ENCODE results near the gene TRIO. TPM values are rescaled to one million over a fixed set of nuclear protein-coding genes. Genes with fewer than 3 reads are reported as not detected.

Gene TRIO
- total RNA-seq, 2 donors from 2014 or later: 181 to 202 TPM

- intact Hi-C loops (cut with DNase I): loop anchor here in 1 of 2 donors (2.0 kb wide), 1 partner anchor 128 kb away; no protein-coding TSS in a partner anchor
- no peak for DNase-seq (ENCODE audit: low spot score)
Measured at GRCh38 chr5:14142202-14142826, 828 bp upstream of the TRIO start.

DNA sequence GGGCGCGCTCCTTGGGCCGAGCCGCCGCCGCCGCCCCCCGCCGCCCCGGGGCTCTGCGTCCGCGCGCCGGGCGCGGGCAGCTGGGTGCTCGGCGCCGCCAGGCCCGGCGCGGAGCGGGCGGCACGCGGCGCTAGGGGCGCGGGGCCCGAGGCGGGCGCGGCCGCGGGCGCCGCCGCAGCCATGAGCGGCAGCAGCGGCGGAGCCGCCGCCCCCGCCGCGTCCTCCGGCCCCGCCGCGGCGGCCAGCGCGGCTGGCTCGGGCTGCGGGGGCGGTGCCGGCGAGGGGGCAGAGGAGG is 351 bp downstream of the TRIO start:
- no peak for DNase-seq (ENCODE audit: low spot score)
- intact Hi-C loops (cut with DNase I): loop anchor here in 1 of 2 donors (2.0 kb wide), 1 partner anchor 127 kb away; no protein-coding TSS in a partner anchor

DNA sequence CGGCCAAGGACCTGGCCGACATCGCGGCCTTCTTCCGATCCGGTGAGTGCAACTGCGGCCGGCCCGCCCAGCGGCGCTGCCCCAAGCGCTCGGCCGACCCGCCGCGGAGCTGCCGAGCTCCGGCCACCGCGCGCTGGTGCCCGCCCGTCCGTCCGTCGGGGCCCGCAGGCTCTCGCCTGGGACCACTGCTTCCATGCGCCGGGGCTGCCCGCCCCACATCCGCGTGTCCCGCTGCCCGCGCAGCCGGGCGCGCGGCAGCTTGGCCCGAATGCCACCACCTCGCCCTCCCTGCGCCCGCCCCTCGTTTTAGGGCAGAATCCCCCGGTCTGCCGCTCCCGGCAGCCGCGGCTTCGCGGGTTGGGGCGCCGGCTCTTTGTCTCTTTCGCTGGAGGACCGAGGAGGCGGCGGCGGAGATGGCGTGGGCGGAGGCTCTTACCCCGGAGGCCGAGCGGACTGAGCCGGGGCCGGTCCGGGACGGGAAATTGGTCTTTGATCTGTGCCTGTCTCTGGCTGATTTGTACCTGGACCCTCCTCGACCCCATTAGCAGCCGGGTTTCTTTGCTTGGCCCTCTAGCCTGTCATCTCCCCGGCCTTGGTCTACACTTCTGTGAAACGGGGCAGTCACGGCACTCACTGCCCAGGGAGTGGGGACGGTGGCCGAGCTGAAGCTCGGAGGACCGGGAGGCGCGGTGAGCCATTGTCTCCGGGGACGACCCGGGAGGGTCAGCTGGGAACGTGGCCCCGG is 871 bp downstream of the TRIO start:
- DNase-seq (ENCODE audit: low spot score): peak; percentile 91
- intact Hi-C loops (cut with DNase I): loop anchor here in 1 of 2 donors (2.0 kb wide), 1 partner anchor 127 kb away; no protein-coding TSS in a partner anchor

GRCh38 chr5:14144586-14145434 is 1.7 kb downstream of the TRIO start:
- DNase-seq (ENCODE audit: low spot score): peak; percentile 87
- intact Hi-C loops (cut with DNase I): loop anchor here (5.0 kb wide), 2 partner anchors 37 to 457 kb away; no protein-coding TSS in a partner anchor

GRCh38 chr5:14145435-14146334 is 2.5 kb downstream of the TRIO start:
- no peak for DNase-seq (ENCODE audit: low spot score)
- intact Hi-C loops (cut with DNase I): loop anchor here (5.0 kb wide), 2 partner anchors 37 to 457 kb away; no protein-coding TSS in a partner anchor

DNA sequence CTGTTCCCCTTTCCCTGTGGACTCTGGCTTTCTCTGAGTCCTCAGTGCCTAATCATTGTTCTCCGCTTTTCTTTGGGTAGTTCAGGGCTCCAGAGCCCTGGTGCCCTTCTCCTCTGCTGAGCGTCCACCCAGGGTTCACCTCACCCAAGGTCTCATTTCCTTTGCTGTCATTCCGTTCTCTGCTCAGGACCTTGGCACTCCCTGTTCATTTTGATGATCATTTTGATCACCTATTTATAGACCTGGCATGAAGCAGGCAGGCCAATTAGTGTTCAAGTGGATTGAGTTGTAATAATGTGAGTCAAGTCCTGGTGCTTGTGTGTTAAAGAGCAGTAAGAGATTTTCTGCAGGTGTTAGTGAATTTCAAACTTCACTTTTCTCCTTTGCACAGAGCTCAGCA is 3.6 kb downstream of the TRIO start:
- intact Hi-C loops (cut with DNase I): loop anchor here (5.0 kb wide), 2 partner anchors 36 to 456 kb away; no protein-coding TSS in a partner anchor

GRCh38 chr5:14147210-14147609 is 4.1 kb downstream of the TRIO start:
- no peak for DNase-seq (ENCODE audit: low spot score)
- intact Hi-C loops (cut with DNase I): loop anchor here (5.0 kb wide), 2 partner anchors 35 to 455 kb away; no protein-coding TSS in a partner anchor

More for the DNA sequence above, 3.6 kb downstream of the TRIO start:
- no peak for DNase-seq (ENCODE audit: low spot score)

DNA sequence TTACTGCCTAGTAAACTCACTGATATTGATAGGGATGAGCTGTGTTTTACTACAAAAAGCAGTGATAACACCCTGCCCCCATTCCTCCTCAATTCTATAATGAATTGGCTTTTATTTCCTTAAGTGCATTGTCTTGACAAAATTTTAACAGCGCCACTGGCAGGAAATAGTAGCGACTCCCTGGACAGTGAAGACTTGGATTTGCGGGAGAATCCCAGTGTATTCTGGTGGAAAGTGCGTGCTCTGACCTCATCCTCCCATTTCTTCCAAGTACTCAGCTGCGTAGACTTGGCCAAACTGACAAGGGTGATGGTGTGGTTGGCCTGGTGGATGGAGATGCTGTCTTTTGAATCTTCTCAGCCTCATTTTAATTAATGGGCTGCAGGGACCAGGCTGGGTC is 5.3 kb downstream of the TRIO start:
- no peak for DNase-seq (ENCODE audit: low spot score)
- intact Hi-C loops (cut with DNase I): loop anchor here (5.0 kb wide), 2 partner anchors 34 to 454 kb away; no protein-coding TSS in a partner anchor

DNA sequence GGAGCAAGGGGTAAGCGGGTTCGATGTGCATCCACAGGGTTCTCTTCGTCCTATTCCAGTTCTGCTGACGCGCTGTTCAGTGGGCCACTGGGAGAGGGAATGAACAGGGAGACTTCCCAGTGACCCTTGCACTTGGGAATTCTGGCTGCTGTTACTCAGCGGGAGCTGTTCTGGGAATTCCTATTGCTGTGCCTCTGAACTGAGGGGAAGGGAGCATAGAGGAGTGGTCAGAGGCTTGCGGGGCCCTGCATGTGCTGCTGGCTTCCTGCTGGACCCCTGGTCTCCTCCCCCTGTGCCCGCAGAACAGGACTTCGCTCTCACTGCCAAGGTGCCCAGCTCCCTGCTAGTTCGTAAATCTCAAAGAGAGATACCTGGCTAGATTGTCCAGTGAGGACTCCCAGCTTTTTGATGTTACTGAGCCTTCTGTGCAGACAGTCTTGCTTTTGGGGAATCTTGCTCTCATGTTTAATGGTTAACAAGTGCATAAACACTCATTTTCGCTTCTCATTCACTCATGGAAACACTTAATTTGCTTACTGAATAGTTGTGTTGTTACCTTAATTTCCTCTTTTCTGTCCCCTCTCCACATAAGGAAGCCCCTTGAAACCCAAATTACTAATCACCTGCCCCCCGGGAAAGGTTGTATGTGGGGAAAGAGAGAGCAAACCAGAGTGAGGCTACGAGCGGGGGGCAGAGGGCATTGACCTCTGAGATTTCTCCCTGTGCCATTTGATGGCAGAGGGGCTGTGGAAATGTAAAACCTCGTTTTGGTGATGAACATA is 5.9 kb downstream of the TRIO start:
- intact Hi-C loops (cut with DNase I): loop anchor here (5.0 kb wide), 2 partner anchors 33 to 453 kb away; no protein-coding TSS in a partner anchor
- DNase-seq (ENCODE audit: low spot score): no peak

DNA sequence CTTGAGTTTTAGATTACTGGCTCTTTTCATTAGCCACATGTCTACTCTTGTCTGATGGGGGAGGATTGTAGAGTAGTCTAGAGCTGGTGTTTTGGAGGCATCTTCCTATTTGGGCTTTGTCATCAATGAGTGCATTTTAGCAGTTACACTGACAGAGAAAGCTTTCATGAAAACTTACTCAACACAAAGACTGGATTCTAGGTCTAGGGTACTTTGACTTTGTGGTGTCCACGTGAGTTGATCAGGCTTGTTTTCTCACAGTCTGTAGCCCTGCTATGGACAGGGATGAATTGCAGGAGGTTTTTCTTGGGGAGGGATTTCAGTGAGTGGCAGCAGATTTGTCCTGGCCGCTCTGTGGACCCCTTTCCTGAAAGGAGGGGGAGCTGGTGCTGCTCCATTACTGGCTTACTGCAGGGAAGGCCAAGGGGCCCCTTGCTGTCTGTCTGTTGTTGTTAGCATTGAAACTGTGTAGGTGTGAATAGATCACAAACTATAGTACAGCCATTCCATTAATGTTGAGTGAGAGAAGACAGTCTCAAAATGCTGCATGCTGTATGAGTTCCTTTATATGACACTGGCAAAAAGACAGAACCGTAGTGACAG is 6.6 kb downstream of the TRIO start:
- intact Hi-C loops (cut with DNase I): loop anchor here (5.0 kb wide), 2 partner anchors 33 to 453 kb away; no protein-coding TSS in a partner anchor
- DNase-seq (ENCODE audit: low spot score): no peak

GRCh38 chr5:14151416-14151815 is 8.3 kb downstream of the TRIO start:
- intact Hi-C loops (cut with DNase I): no loop called here
- DNase-seq (ENCODE audit: low spot score): no peak

DNA sequence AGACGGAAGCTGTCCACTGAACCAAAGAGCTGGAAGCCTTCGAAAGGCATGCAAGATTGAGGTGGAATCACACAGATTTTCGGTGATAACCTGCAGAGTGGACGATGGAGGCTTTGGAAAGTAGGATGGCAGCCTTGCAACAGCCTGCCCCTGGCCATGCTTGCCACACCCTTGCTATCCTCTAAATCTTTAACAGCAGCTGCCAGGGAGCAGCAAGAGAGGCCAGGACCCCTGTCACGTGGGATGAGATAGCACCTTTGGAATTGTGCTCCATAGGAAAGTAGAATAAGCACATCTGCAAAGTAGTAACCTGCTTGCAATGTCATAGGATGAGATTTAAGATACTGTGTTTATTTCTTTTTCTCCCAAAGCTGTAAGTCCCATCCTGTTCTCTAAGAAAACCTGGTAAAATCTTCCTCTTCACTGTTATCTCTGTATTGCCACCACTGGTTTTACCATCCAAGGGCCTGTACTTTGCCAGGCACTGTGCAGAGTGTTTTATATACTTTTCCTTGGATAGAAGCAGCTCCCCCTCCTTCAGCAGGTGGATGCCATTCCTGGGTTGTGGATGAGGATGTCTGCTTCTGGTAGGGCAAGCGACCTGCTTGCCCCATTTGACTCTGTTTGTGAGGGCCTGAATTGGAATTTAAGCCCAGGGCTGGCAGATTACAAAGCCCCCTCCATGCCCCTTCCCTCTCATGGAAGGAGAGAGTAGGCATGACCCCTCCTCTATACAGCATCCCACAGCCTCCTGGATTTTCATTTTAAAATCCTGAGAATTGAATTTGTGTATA is 10.1 kb downstream of the TRIO start:
- DNase-seq (ENCODE audit: low spot score): no peak

DNA sequence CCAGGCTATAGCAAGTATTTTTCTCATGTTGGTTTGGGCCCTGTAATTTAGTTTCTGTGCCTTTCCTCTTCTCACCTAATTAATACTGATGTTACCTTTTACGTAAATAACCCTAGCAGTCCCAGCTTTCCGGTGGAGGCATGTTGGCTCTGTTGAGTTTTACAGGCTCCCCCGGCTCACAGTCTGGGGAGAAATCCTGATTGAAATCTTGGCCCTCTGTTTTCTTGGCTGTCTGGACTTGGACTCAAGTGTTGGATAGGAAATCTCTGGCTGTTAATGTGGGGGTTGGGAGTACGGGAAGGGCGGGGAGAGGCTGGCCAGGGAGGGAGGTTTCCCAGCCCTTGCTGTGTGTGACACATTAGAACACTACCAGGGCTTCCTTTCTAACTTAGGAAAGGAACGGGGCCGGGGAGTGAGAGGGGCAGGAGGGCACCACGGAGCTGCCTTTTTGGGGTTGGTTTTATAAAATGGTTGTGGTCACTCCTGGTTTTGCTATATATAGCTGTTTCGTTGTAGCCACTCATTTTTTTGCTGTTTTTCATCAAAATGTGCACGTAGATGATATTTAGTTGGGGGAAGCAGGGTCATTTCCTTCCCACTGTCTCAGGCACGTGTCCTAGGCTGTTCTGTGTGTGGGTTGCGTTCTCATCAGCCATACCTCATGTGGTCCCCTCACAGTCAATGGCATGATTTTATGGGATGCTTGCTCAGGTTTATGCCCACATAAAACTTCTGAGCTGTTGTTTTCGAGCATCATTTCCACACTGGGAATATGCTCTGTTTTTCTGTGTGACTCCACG is 11.0 kb downstream of the TRIO start:
- intact Hi-C loops (cut with DNase I): no loop called here
- peak; percentile 91 for DNase-seq (ENCODE audit: low spot score)

More for the DNA sequence above, 10.1 kb downstream of the TRIO start:
- intact Hi-C loops (cut with DNase I): no loop called here

- DNase-seq (ENCODE audit: low spot score): no peak
- intact Hi-C loops (cut with DNase I): no loop called here
Measured at GRCh38 chr5:14155075-14155474, 11.9 kb downstream of the TRIO start.

- DNase-seq (ENCODE audit: low spot score): no peak
- intact Hi-C loops (cut with DNase I): no loop called here
Measured at GRCh38 chr5:14155739-14156138, 12.6 kb downstream of the TRIO start.

GRCh38 chr5:14156290-14156649 is 13.1 kb downstream of the TRIO start:
- no peak for DNase-seq (ENCODE audit: low spot score)
- intact Hi-C loops (cut with DNase I): no loop called here

Measured in posterior vena cava (tissue), 2 donors.